ENCODE data around the gene BANF2. TPM values are rescaled to one million over a fixed set of nuclear protein-coding genes. Genes with fewer than 3 reads are reported as not detected.

BANF2 gene
- total and polyA plus RNA-seq, 2 of the 13 experiments (the other 11 are each of a cell fraction or from before 2014, with no cell fraction given): 0.35 TPM; not detected in 1

GRCh38 chr20:17684077-17684888, 15.5 kb upstream of the BANF2 start (continued):
- peak; percentile 73; the same call in 1 of the 2 replicates for TF ChIP-seq ZNF646 (CRISPR knock-in tag; IDR thresholded peaks at IDR 0.05)
- TF ChIP-seq ZNF333 (CRISPR knock-in tag; IDR thresholded peaks at IDR 0.05; ENCODE audit: borderline replicate concordance): peak; percentile 27
- peak; percentile 2; the same call in 1 of the 2 replicates for TF ChIP-seq ZNF839 (CRISPR knock-in tag; IDR thresholded peaks at IDR 0.05; ENCODE audit: borderline replicate concordance)
- no peak for TF ChIP-seq TRIM22 (IDR thresholded peaks at IDR 0.05)
- no peak for TF ChIP-seq ZNF18 (CRISPR knock-in tag; IDR thresholded peaks at IDR 0.05; ENCODE audit: insufficient replicate concordance)
- no peak for TF ChIP-seq ZNF33B (CRISPR knock-in tag; IDR thresholded peaks at IDR 0.05)
- no peak for TF ChIP-seq PAX8 (CRISPR knock-in tag; IDR thresholded peaks at IDR 0.05; ENCODE audit: borderline replicate concordance)
- no peak for TF ChIP-seq CBX2 (IDR thresholded peaks at IDR 0.05; ENCODE audit: low read depth, low read length)
- TF ChIP-seq CBX2 (CRISPR knock-in tag; IDR thresholded peaks at IDR 0.05; ENCODE audit: low read depth): peak; percentile 79; the same call in 1 of the 2 replicates
- no peak for TF ChIP-seq ZNF704 (CRISPR knock-in tag; IDR thresholded peaks at IDR 0.05; ENCODE audit: borderline replicate concordance)
- no peak for TF ChIP-seq ZFY (CRISPR knock-in tag; IDR thresholded peaks at IDR 0.05)
- peak; percentile 95 for TF ChIP-seq SKIL (CRISPR knock-in tag; IDR thresholded peaks at IDR 0.05; ENCODE audit: borderline replicate concordance)
- peak; percentile 97 for TF ChIP-seq ZNF510 (CRISPR knock-in tag; IDR thresholded peaks at IDR 0.05; ENCODE audit: low read depth)
- peak; percentile 32 for TF ChIP-seq ZFP41 (CRISPR knock-in tag; IDR thresholded peaks at IDR 0.05; ENCODE audit: borderline replicate concordance)
- TF ChIP-seq GABPB1 (CRISPR knock-in tag; IDR thresholded peaks at IDR 0.05): peak; percentile 26

Measured in HepG2 (cell line).